ENCODE measurements around the gene ERCC1.
"Not testable (repeated sequence)": the region's sequence is repeated elsewhere in the genome, so short reads cannot be mapped to it uniquely, and the experiment has no call there.

- TF ChIP-seq TAF1 (IDR thresholded peaks at IDR 0.05; ENCODE audit: low read depth); EP300 (conservative IDR thresholded peaks at IDR 0.05; ENCODE audit: poor library complexity, severe bottlenecking); RAD21 (conservative IDR thresholded peaks at IDR 0.05); POLR2AphosphoS5 (IDR thresholded peaks at IDR 0.05): not testable (repeated sequence)
- TF ChIP-seq, protein P1, sequence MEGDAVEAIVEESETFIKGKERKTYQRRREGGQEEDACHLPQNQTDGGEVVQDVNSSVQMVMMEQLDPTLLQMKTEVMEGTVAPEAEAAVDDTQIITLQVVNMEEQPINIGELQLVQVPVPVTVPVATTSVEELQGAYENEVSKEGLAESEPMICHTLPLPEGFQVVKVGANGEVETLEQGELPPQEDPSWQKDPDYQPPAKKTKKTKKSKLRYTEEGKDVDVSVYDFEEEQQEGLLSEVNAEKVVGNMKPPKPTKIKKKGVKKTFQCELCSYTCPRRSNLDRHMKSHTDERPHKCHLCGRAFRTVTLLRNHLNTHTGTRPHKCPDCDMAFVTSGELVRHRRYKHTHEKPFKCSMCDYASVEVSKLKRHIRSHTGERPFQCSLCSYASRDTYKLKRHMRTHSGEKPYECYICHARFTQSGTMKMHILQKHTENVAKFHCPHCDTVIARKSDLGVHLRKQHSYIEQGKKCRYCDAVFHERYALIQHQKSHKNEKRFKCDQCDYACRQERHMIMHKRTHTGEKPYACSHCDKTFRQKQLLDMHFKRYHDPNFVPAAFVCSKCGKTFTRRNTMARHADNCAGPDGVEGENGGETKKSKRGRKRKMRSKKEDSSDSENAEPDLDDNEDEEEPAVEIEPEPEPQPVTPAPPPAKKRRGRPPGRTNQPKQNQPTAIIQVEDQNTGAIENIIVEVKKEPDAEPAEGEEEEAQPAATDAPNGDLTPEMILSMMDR (IDR thresholded peaks at IDR 0.05; ENCODE audit: poor library complexity, severe bottlenecking): not testable (repeated sequence)
These were observed 6.2 kb upstream of the ERCC1 start for GRCh38 chr19:45429896-45430295.

All from neural cell (in vitro differentiated cells).